SU-DHL-6 (cell line): ENCODE measurements around the gene BTG3.

Experiments used
- H2AFZ ChIP-seq: fragments of 200-600 bp; sonication (generic); 2 replicates; pipeline ENCODE4 v1.6.1; 2014; ENCODE audit warnings: low read depth, mild to moderate bottlenecking, moderate library complexity, mixed read lengths, antibody characterized with exemption, low read length; ENCODE audit not compliant: severe bottlenecking
- H3F3A ChIP-seq: fragments of 200-600 bp; shearing (Covaris generic); 2 replicates; pipeline ENCODE4 v1.6.0; 2016; ENCODE audit warnings: antibody characterized with exemption, mild to moderate bottlenecking; ENCODE audit not compliant: insufficient read depth
- H3K27ac ChIP-seq: fragments of 200-600 bp; sonication (generic); 2 replicates; pipeline ENCODE4 v1.5.1; 2016; ENCODE audit warnings: low read depth, mild to moderate bottlenecking, low read length, moderate library complexity, mixed read lengths
- H3K27me3 ChIP-seq: fragments of 200-600 bp; sonication (generic), shearing (Covaris generic); 2 replicates; pipeline ENCODE4 v1.6.0; 2014; ENCODE audit warnings: mild to moderate bottlenecking, low read length
- H3K36me3 ChIP-seq: fragments of 200-600 bp; sonication (generic); 2 replicates; pipeline ENCODE4 v1.6.1; 2014; ENCODE audit warnings: mild to moderate bottlenecking, low read length, mixed read lengths
- H3K4me2 ChIP-seq: fragments of 300-600, 200-600 bp; shearing (Covaris generic), sonication (generic); 2 replicates; pipeline ENCODE4 v1.6.0; 2014; ENCODE audit warnings: low read length, low read depth, mild to moderate bottlenecking; ENCODE audit not compliant: poor library complexity, severe bottlenecking
- H3K4me3 ChIP-seq: fragments of 200-600 bp; sonication (generic); 2 replicates; pipeline ENCODE4 v1.5.1; 2014; ENCODE audit warnings: antibody characterized with exemption, low read length, mild to moderate bottlenecking, mixed read lengths; ENCODE audit not compliant: insufficient read depth, poor library complexity, severe bottlenecking
- H3K79me2 ChIP-seq: fragments of 200-600 bp; sonication (generic); 2 replicates; pipeline ENCODE4 v1.6.1; 2014; ENCODE audit warnings: mild to moderate bottlenecking, low read length, moderate library complexity; ENCODE audit not compliant: insufficient read depth
- H3K9ac ChIP-seq: fragments of 200-600 bp; sonication (generic); 2 replicates; pipeline ENCODE4 v1.7.0; 2014; ENCODE audit warnings: mild to moderate bottlenecking, low read length
- H3K9me2 ChIP-seq: fragments of 200-600 bp; sonication (generic); replicated peaks from 2 replicates; pipeline ENCODE4 v1.6.1; 2014; ENCODE audit warnings: low read length; ENCODE audit not compliant: insufficient read depth
- H3K9me3 ChIP-seq: fragments of 200-600 bp; sonication (generic); 2 replicates; pipeline ENCODE4 v1.6.1; 2014; ENCODE audit warnings: low read length, mixed read lengths; ENCODE audit not compliant: insufficient read depth
- H4K20me1 ChIP-seq: fragments of 200-600 bp; sonication (generic); 2 replicates; pipeline ENCODE4 v1.6.1; 2014; ENCODE audit warnings: low read depth, mild to moderate bottlenecking, antibody characterized with exemption, low read length, moderate library complexity, mixed read lengths
- CTCF ChIP-seq: fragments of 200-600 bp; sonication (generic); IDR thresholded peaks from one replicate; pipeline ENCODE4 v1.5.1; 2017; ENCODE audit warnings: antibody characterized with exemption, mild to moderate bottlenecking, low read length, moderate library complexity; ENCODE audit not compliant: insufficient read depth, poor library complexity, severe bottlenecking
- EZH2phosphoT487 ChIP-seq: fragments of 200-600 bp; sonication (generic), shearing (Covaris generic); conservative IDR thresholded peaks from 2 replicates; pipeline ENCODE4 v1.6.1; 2018; ENCODE audit warnings: mild to moderate bottlenecking, antibody characterized with exemption, low read length, moderate library complexity, mixed read lengths

The BTG3 gene

GRCh38 chr21:17613242-17613676, 558 bp upstream of the BTG3 start:
- peak overlapping the region; percentile 32 for H3K4me3 ChIP-seq
- H2AFZ ChIP-seq: peak overlapping the region; percentile 91
- TF ChIP-seq EZH2phosphoT487 (no peak), CTCF (no peak)
- H3K27me3 ChIP-seq: no peaks in the 10 kb centered on the region
- peak overlapping the region; percentile 95 for H3K9ac ChIP-seq
- no peaks in the 10 kb centered on the region for H3K9me2 ChIP-seq
- peaks cover 10% of the 10 kb centered on the region; the same call in 1 of the 2 replicates for H3F3A ChIP-seq
- H3K36me3 ChIP-seq: peaks cover 22% of the 10 kb centered on the region
- H3K9me3 ChIP-seq: no peaks in the 10 kb centered on the region
- H4K20me1 ChIP-seq: peaks cover 18% of the 10 kb centered on the region; the same call in 1 of the 2 replicates
- peak overlapping the region; percentile 56 for H3K4me2 ChIP-seq
- H3K27ac ChIP-seq: no peak overlapping the region
- peaks cover 41% of the 10 kb centered on the region for H3K79me2 ChIP-seq

GRCh38 chr21:17612023-17612564, 607 bp downstream of the BTG3 start:
- Histone ChIP-seq H3K9ac (peak overlapping the region; percentile 95), H3K27ac (peak overlapping the region; percentile 57), H2AFZ (peak overlapping the region; percentile 91), H3K9me3 (no peaks in the 10 kb centered on the region), H3K27me3 (no peaks in the 10 kb centered on the region), H3K4me3 (peak overlapping the region; percentile 75), H4K20me1 (peaks cover 18% of the 10 kb centered on the region; the same call in 1 of the 2 replicates), H3K79me2 (peaks cover 53% of the 10 kb centered on the region), H3K9me2 (no peaks in the 10 kb centered on the region), H3K36me3 (peaks cover 32% of the 10 kb centered on the region), H3F3A (peaks cover 10% of the 10 kb centered on the region; the same call in 1 of the 2 replicates), H3K4me2 (peak overlapping the region; percentile 67)
- TF ChIP-seq EZH2phosphoT487 (no peak), CTCF (no peak)

GRCh38 chr21:17611414-17612022, 1.2 kb downstream of the BTG3 start:
- H3K9me3 ChIP-seq: no peaks in the 10 kb centered on the region
- no peaks in the 10 kb centered on the region for H3K9me2 ChIP-seq
- TF ChIP-seq CTCF: no peak
- no peak for TF ChIP-seq EZH2phosphoT487
- H4K20me1 ChIP-seq: peaks cover 18% of the 10 kb centered on the region; the same call in 1 of the 2 replicates
- peak overlapping the region; percentile 67 for H3K4me2 ChIP-seq
- H3K79me2 ChIP-seq: peaks cover 58% of the 10 kb centered on the region
- H3K9ac ChIP-seq: peak overlapping the region; percentile 95
- H3K27ac ChIP-seq: peak overlapping the region; percentile 57
- H3K27me3 ChIP-seq: no peaks in the 10 kb centered on the region
- H3K4me3 ChIP-seq: peak overlapping the region; percentile 75
- H2AFZ ChIP-seq: peak overlapping the region; percentile 91
- H3K36me3 ChIP-seq: peaks cover 37% of the 10 kb centered on the region
- peaks cover 13% of the 10 kb centered on the region; the same call in 1 of the 2 replicates for H3F3A ChIP-seq
